DLD1 (cell line): ENCODE measurements around the gene PACC1.

ENCODE experiments used
- in situ Hi-C: cut with HindIII; loops from 2 replicates; pipeline ENCODE4 v1.10.0; 2017; ENCODE audit warnings: low sequenced_read_pairs

Gene PACC1

DNA sequence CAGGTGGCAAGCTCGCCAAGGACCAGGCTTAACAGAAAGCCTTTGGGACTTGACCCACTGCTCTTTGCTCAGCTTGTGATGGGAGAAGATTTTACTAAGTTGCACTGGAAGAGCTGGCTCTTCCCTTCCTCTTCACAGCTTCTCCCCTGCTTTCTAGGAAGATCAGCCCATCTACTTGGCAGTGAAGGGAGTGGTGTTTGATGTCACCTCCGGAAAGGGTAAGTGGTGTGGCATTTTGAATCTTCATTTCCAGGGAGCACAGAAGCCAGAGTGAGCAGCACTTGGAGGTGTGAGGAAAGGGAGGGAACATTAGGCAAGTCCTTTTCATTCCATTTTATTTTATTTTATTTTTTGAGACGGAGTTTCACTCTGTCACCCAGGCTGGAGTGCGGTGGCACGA, 27.7 kb upstream of the PACC1 start:
- in situ Hi-C loops: no loop called here

- in situ Hi-C loops: no loop called here
Measured at GRCh38 chr1:212440419-212440818, 25.7 kb upstream of the PACC1 start.

DNA sequence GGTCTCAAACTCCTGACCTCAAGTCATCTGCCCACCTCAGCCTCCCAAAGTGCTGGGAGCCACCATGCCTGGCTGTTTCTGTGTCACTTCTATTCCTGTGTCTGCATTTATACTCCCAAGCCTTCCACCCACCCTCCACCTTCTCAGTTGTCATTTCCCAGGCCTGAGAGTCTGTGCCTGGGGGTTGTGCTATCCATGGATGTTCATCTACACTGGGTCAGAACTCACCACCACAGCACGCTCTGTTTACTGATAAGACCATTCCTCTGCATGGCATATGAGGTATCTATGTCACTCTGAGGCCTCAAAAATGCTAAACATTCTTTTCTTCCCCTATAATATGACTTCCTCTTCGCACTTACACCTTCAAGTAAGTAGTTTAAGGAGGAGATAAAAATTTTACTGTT, 24.1 kb upstream of the PACC1 start:
- in situ Hi-C loops: no loop called here

GRCh38 chr1:212437179-212437798, 22.6 kb upstream of the PACC1 start:
- in situ Hi-C loops: no loop called here

GRCh38 chr1:212434992-212435391, 20.3 kb upstream of the PACC1 start:
- in situ Hi-C loops: no loop called here

DNA sequence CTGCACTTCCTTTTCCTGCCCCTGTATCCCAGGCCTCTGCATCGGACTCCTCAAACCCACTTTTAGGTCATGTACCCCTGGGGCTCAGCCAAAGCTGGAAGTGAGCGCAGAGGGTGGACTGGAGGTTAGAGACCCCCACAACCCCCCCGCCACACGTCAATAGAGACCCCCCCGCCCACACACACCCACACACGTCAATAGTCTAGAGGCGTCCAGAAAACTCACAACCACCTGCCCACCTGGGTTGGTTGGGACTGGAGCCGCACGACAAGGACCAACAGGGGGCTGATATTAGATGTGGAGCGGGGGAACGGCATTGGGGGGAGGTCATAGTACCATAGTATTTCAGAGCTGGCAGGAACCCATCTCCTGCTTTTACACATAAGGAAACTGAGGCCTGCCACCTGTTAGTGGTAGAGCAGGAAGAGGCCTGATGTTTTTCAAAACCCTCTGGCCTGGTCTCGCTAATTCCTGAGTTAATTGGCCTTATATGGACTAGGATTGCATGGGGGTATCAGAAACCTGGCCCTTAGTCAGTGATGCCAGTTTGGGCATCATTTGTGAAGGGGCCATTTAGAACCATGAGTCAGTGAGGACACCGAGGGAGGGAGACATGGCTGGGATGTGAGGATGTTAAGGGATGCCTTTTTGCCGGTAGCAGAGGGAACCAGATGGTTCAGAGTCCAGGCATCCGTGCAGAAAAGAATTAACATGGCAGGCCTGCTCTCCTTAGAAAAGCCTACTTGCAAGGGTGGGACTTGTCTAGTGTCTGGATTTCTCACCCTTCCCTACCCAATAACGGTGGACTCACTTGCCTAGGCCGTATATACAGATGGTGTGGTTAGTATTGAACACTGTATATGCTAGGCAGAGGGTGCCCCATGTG, 19.1 kb upstream of the PACC1 start:
- in situ Hi-C loops: no loop called here

DNA sequence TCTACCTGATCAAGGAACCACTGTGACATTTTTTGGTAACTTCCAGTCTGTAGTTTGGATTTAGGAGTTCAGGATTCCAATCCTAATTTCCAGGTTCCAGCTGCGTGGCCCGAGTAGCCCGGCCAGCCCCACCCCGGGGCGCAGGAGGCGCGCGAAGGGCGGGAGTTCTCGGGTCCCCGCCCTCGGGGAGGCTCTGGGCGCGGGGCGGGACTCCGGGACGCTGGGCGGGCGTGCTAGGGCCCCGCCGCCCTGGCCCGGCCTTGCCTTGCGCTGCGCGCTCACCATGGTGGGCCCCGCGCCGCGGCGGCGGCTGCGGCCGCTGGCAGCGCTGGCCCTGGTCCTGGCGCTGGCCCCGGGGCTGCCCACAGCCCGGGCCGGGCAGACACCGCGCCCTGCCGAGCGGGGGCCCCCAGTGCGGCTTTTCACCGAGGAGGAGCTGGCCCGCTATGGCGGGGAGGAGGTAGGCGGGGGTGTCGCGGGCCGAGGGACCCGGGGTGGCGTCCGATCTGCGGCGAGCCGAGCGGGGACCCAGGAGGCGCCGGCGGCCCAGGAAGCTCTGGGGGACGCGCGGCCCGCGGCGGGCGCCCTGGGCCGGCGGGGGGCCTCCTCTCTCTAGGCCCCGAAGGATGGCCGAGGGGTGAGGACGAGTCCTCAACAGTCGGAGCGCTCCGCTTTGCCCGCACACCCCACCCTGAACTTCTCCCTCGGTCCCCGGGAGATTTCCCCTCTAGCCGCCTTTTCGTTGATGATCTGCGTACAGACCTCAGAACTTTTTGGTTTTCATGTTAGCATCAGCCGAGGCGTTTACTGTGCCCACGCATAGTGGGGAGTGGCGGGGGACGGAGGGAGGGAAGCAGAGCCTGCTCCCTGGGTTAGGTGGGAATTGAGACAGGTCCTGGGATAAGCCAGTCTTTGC, 18.2 kb upstream of the PACC1 start, which contains the start of gene NENF:
Gene NENF (plus strand): TSS at position 260 of the 916 bp plus-strand sequence. CDS start 24 bp downstream, at position 284.
- in situ Hi-C loops: no loop called here

- in situ Hi-C loops: no loop called here
Measured at GRCh38 chr1:212432272-212432660, 17.6 kb upstream of the PACC1 start.

GRCh38 chr1:212431644-212432043, 17.0 kb upstream of the PACC1 start:
- in situ Hi-C loops: no loop called here

- in situ Hi-C loops: no loop called here
Measured at GRCh38 chr1:212430955-212431394, 16.3 kb upstream of the PACC1 start.

- in situ Hi-C loops: no loop called here
Measured at GRCh38 chr1:212430416-212430815, 15.7 kb upstream of the PACC1 start.

DNA sequence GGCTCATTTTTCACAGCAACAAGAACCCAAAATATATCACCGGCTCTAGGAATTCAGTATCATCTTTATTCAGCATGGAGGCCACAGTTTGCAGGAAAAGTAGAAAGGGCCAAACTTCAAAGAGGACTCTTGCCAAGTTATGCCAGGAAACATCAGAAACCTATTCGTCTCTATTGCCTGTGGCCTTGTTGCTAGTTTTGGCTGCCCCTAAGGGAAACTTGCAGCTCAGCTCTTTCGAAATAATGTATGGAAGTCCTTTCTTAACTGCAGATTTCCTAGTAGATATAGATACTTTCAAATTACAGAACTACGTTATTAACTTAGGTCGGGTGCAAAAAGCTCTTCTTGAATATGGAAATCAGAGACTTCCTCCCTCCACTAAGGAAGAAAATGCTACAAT, 13.8 kb upstream of the PACC1 start:
- in situ Hi-C loops: no loop called here

- in situ Hi-C loops: no loop called here
Measured at GRCh38 chr1:212423879-212424278, 9.2 kb upstream of the PACC1 start.

DNA sequence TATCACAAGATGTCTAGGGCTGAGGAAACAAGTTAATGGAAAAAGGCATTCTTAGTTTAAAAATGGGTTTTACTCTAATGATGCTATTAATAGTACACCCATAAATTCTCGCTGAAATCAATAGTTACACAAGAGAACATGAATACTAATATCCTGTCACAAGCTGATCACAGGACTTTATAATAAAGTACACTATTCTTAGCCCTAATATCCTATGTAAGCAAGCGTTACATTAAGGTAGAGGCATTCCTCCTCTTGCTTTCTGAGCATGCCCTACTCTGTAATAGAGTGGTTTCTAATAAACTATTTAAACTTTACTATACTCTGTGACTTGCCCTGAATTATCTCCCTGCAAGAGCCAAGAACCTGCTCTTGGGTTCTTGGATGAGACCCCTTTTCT, 6.5 kb upstream of the PACC1 start:
- in situ Hi-C loops: no loop called here

- in situ Hi-C loops: no loop called here
Measured at GRCh38 chr1:212415107-212415841, 588 bp upstream of the PACC1 start.

DNA sequence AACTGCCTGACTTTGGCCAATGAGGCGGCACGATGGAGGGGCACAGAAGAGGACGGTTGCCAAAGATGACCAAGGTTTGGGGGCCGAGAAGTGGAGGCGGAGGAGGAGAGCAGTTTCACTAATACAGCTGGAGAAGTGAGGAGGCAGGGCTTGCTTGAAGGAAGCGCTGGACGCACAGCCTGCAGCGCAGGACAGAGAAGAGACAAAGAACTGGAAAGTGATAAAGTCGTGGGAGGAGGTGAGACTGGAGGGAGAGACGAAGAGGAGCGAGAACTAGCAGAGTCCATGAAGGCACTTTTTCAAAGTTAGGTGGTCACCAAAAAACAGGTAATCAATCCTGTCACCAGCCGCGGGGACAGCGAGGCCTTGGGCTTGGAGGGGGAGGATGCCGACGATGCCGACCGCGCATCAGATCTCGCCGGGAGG, 771 bp downstream of the PACC1 start:
- in situ Hi-C loops: no loop called here

GRCh38 chr1:212412374-212412773, 2.3 kb downstream of the PACC1 start:
- in situ Hi-C loops: no loop called here

DNA sequence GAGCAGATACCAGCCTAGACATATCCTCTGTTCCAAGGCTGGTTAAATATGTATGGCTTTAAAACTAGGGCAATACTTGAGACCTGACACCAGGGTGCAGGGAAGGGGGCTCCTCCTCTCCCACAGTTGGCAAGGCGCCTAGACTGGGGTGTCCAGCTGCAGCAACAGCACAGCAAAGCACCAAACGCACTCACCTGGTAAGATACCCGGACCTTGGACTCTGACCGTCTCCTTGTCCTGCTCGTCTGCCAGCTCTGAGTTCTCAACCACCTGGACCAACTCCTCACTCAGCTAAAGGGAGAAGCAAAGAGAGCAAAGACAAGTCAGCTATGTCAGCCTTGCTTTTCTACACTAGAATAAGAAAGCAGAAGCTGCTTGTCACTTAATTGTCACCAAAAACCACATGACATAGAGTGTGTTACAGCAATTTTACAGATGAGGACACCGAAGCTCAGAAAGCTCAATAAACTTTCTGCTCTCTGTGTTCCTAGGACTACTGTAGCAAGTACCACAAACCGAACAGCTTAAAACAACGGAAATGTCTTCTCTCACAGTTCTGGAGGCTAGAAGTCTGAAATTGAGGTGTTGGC, 4.4 kb downstream of the PACC1 start:
- in situ Hi-C loops: no loop called here

DNA sequence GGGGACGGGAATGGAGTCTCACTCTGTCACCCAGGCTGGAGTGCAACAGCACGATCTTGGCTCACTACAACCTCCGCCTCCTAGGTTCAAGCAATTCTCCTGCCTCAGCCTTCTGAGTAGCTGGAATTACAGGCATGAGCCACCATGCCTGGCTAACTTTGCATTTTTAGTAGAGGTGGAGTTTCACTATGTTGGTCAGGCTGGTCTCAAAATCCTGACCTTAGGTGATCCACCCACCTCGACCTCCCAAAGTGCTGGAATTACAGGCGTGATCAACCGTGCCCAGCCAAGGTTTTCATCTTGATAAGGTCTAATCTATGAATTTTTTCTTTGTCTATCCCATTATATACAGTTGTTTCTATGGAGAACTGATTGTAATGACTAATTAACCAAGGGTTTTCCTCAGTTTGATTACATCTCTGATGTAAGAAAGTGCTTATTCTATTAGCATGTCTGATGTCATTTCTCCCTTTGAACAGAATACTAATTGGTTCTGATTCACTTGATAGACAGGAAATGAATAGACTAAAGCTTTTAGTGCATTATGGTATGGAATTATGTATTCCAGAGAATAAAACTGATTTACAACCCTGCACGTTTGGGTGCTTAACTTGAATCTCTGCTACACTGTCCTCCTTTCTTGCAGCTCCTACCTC, 11.9 kb downstream of the PACC1 start:
- in situ Hi-C loops: no loop called here
